HG02759 (cell line): Measurements from ENCODE around the gene TEDC1.

Experiments
- ATAC-seq: cut with Tn5 transposase; IDR thresholded peaks from one replicate; pipeline ENCODE4 v1.9.1; 2021; ENCODE audit warnings: mild to moderate bottlenecking, moderate library complexity; ENCODE audit not compliant: unreplicated experiment

TEDC1 gene

DNA sequence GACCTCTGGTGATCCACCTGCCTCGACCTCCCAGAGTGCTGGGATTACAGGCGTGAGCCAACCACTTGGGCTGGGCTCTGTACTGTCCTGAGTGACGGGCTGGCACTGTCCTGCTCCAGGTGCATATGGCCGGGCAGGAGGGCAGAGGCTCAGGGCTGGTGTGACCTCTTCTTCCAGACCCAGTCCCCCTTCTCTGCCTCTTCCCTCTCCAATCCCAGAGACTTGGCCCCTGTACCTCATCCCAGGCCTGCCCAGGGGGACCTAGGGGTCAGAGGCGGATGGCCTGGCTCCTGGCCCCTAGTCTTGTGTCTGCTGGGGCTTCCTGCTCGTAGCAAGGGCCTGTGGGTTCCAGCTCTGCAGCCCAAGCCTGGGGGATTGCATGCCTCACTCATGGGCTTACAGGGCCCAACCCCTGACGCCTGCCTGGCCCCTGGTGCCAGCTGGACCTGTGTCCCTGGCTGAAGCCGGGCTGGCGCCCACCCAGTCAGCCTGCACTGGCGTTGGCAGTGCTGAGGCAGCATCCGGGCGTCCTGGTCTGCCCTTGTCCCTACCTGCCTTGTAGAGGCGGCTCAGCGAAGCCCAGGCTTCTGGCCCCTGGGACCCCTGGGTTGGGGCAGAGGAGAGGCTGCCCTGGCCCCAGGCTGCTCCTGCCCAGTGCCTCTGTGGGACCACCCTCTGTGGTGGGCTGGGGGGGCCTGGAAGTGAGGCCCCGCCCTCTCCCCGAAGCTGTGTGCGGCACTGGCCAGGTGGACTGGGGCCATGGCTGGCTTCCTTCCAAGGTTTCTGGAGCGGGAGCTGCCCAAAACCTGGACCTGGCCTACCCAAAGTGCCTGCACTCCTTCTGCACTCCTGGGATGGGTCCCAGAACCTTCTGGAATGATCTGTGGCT is 4.3 kb downstream of the TEDC1 start:
- ATAC-seq = no peak

DNA sequence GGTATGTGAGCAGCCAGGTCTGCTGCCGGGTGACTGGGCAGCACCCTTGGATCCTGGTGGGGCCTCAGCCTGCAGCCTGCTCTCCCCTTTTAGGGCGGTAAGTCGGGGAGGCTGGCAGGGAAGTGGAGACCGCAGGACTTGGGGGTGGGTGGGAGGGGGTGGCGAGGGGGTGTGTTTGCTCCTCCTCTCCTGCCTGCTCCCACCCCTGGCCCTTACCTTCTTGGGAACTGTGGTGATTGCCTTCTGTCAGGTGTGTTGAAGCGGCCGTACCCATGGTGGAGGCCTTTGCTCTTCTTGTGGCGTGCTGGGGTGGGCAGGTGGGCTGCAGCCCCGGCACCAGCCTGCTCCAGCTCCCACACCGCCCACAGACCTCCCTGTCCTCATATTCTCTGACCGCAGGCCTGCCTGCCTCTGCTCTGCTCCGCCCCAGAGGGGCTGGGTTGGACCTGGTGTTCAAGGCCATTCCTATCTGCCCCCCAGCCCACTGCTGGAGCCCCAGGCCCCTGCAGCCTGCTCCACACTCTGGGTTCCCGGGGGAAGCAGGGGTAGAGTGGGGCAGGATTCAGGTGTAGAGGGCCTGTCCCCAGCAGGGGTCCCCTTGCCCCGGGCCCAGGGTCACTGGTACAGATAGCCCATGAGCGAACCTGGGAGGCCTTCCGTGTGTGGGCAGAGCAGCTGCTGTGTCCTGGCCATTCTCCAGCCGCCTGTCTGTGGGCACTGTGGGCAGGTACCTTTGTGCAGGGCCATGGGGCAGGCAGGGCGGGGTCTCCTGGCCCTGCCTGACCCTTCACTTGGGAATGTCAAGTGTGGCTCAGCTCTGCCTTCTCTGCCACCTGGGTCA is 5.2 kb downstream of the TEDC1 start:
- no peak for ATAC-seq

- ATAC-seq = no peak
These were observed 6.0 kb downstream of the TEDC1 start for GRCh38 chr14:105496831-105497591.

DNA sequence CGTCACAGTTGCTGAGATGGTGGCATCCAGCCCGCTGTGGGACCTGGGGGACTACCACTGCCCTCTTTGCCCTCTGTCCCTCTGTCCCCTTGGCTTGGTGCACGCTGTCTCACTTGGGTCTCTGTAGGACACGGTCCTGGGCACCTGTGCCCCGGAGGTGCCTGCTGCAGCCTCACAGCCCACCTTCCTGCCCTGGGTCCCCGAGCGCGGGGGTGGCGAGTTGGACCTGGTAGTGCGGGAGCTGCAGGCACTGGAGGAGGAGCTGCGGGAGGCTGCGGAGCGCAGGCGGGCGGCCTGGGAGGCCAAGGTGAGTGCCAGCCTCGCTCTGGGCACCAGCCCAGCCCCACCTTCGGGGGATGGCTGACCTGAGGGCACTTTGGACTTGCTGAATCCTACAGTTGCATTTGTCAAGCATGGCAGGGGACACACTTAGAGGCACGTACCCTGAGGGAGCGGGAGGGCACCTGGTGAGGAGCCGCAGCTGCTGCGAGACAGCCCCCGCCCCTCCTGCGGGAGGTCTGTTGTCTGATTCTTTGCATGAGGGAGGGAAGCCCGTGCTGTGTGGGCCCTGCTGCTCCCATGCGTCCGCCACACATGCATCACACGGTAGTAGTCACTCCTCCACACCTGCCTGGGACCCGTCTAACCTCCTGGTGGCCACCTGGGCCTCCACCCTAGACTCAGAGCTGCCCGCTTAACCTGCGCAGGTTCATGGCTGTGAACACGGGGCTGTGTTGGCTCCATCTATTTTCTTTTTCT is 6.8 kb downstream of the TEDC1 start:
- ATAC-seq = no peak

GRCh38 chr14:105498430-105499255 is 7.6 kb downstream of the TEDC1 start:
- no peak for ATAC-seq

DNA sequence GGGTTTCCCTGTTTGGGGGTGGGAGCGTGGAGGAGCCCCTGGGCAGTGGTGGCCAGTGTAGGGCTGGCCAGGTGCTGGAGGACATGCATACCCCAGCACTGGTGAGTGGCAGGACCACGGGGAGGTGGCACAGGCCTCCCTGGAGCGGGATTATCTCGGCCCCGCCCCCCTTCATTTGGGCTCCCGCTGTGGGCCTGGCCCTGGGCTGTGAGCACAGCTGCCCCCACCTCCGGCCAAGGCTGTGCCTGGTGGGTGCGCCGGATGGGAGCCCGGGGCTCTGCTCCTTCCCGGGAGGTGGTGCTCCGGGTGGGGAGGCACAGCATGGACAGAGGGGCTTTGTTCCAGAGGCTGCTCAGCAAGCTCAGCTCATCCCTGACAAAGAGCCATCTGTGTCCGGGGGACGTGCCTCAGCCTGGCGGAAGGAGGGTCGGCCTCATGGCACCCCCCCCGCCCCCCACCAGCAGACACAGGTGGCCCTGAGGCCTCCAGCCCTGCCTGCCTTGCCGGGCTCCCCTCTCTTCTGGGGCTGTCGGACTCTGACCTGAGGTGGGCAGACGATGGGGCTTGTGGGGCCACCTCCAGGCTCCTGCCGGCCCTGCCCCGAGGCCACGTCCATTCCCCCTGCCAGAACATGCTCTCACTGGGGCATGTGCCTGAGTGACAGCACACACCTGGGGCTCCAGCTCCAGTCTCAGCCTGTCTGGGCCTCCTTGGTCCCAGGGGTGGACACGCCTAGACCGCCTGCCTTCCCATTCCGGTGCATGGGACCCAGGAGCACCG is 8.4 kb downstream of the TEDC1 start:
- no peak for ATAC-seq

- no peak for ATAC-seq
These were observed 9.1 kb downstream of the TEDC1 start for GRCh38 chr14:105500036-105500725.

- ATAC-seq = no peak
These were observed 9.7 kb downstream of the TEDC1 start for GRCh38 chr14:105500726-105501101.

GRCh38 chr14:105501504-105502291 is 10.7 kb downstream of the TEDC1 start:
- no peak for ATAC-seq

GRCh38 chr14:105502446-105503295 is 11.6 kb downstream of the TEDC1 start:
- ATAC-seq = no peak

DNA sequence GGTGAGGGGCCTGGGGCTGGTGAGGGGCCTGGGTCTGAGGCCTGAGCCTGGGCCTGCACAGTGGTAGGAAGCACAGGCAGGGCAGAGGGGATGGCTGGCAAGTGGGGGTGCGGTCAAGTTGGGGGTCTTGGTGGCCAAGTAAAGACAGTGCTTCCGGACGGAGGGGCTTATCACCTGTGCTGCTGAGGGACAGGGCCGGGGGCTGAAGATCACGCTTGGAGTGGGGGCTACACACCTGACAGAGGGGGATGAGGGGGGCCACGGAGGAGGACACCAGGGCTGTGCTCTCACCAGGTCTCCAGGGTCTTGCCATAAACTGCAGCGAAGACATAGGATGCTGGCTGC is 12.2 kb downstream of the TEDC1 start:
- ATAC-seq = no peak

DNA sequence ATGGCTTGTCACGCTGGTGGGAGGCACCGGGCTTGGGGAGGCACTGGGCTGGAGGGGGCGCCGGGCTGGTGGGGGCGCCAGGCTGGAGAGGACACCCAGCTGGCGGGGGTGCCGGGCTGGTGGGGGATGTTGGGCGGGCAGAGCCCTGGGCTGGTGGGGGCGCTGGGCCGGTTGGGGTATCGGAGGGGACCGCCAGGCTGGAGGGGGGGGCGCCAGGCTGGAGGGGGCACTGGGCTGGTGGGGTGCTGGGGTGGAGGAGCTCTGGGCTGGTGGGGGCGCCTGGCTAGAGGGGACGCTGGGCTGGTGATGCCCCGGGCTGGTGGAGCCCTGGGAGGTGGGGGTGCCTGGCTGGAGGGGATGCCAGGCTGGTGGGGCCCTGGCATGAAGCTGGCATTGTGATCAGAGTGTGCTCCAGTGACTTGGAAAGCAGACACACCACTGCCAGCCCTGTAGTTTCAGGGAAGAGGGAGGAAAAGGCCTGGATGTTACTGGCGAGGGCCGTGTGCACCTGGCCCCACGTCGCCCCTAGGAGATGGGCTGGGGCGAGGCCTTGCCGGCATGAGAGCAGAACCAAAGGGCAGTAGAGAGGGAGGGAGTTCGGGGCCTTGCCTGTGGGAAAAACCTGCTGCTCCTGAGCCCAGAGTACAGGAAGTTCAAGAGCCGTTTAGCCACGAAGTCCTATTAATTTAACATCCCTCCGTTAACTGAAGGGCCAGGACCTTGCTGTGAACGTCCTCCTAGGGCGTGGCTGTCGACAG is 13.1 kb downstream of the TEDC1 start:
- ATAC-seq = no peak

- no peak for ATAC-seq
These were observed 14.1 kb downstream of the TEDC1 start for GRCh38 chr14:105505101-105505500.

DNA sequence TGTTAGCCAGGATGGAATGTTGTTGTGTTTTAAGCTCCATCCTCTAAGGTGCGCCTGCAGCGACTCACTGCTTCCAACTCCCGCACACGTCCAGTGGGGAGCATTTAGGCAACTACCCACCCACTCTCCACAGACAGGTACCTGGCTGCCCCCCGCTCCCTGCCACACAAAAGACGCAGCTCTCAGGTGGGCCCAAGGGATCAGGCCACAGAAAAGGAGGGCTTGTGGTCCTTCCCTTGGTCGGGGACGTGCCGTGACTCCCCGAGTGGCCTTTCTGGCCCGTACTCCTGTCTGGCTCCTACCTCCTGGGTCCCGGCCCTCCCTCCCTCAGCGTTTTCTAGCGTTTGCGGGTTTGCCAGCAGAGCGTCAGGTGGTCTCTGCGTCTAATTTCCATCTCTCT is 16.2 kb downstream of the TEDC1 start:
- no peak for ATAC-seq

DNA sequence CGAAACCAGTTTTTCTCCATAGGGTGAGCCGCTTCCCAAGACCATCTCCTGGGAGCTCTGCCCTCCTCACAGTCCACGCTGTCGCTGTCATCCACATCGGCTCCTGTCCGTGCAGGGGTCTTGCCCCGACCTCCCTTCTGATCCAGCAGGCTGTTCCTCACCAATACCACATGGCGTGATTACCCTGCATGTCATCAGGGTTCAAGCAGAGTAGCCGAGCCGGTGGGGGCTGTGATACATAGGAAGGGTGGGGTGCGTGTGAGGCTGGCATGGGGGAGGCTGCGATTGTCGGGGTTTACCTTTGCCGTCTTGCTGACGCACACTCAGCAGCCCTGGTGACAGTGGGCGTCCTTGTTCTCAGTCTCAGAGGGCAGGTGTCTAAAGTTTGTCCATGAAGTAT is 17.0 kb downstream of the TEDC1 start:
- ATAC-seq = no peak

- ATAC-seq = no peak
These were observed 17.6 kb downstream of the TEDC1 start for GRCh38 chr14:105508601-105509000.
